Activated CD4-positive, alpha-beta memory T cell treated with anti-CD3 and anti-CD28 coated beads for 36 hours (primary cell): ENCODE data around the gene NELL2. TPM values are rescaled to one million over a fixed set of nuclear protein-coding genes. Genes with fewer than 3 reads are reported as not detected.

Source experiments
- CTCF ChIA-PET: fragments of 350-600 bp; sonication (Branson Sonifier 250); formaldehyde crosslinking; loops from one replicate; lab custom pipeline; 2021; ENCODE audit warnings: antibody characterized with exemption, inconsistent platforms; lab: Charles Lee
- POLR2A ChIA-PET: fragments of 350-600 bp; sonication (Branson Sonifier 250); formaldehyde crosslinking; loops from one replicate; lab custom pipeline; 2021; ENCODE audit warnings: antibody characterized with exemption; lab: Charles Lee
- DNase-seq: peaks from one replicate; pipeline ENCODE4 v3.0.0-alpha.2; 2020
- H3K27ac Mint-ChIP-seq: one replicate; pipeline ENCODE4 v1.8.0; 2021; ENCODE audit warnings: mixed read lengths
- H3K27me3 Mint-ChIP-seq: one replicate; pipeline ENCODE4 v1.8.0; 2021; ENCODE audit warnings: mixed read lengths
- H3K36me3 Mint-ChIP-seq: one replicate; pipeline ENCODE4 v1.8.0; 2021; ENCODE audit warnings: mixed read lengths
- H3K4me1 Mint-ChIP-seq: one replicate; pipeline ENCODE4 v1.8.0; 2021; ENCODE audit warnings: low read depth, mixed read lengths
- H3K4me3 Mint-ChIP-seq: one replicate; pipeline ENCODE4 v1.8.0; 2021; ENCODE audit warnings: mild to moderate bottlenecking, mixed read lengths
- H3K9me3 Mint-ChIP-seq: one replicate; pipeline ENCODE4 v1.8.0; 2021; ENCODE audit warnings: mixed read lengths
- intact Hi-C: fragments of 100-400 bp; cut with micrococcal nuclease; formaldehyde crosslinking; loops from one replicate; pipeline ENCODE4 v1.15.1; 2023
- total RNA-seq, 2 experiments: library from RNA; stranded (reverse); gene quantifications; one replicate each; pipeline ENCODE4 v1.2.3, GENCODE V29; 2021

NELL2 gene
- total RNA-seq, 2 experiments from 2014 or later = 40.5 to 43.5 TPM

DNA sequence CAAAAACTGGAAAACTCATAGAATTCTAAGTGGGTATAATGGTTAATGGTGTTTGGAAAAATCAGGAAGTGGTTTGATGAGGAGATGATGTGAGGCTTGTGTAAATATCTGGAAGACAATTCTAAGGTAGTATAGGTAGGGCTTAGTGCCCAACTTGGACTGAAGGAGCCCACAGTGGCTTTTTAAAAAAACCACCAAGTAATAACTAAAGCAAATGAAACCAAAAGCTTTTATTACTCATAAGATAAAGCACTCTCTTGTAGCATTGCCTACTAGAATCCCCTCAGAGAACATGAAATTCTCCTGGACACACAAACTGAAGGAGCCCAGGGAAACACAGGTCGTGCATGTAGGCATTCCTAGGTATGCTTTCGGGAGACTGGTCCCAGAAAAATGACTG lies 324.5 kb downstream of the NELL2 start:
- peaks cover 16% of the 10 kb centered on the region for H3K4me1 Mint-ChIP-seq
- ChIA-PET POLR2A (no interaction called here), CTCF (no interaction called here)
- peaks cover 6% of the 10 kb centered on the region for H3K36me3 Mint-ChIP-seq
- H3K4me3 Mint-ChIP-seq = no peak overlapping the region
- no peaks in the 10 kb centered on the region for H3K27me3 Mint-ChIP-seq
- intact Hi-C loops = no loop called here
- no peak for DNase-seq
- H3K27ac Mint-ChIP-seq = no peak overlapping the region
- H3K9me3 Mint-ChIP-seq = no peaks in the 10 kb centered on the region

DNA sequence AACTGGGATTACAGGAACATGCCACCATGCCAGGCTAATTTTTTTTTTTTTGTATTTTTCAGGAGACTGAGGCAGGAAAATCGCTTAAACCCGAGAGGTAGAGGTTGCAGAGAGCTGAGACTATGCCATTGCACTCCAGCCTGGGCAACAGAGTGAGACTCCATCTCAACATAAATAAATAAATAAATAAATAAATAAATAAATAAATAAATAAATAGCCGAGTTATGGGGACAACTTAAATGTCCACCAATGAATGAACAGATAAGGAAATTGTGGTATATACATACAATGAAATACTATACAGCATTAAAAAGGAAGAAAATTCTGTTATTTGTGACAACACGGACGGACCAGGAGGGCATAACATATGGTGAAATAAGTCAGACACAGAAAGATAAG lies 325.7 kb downstream of the NELL2 start:
- intact Hi-C loops = no loop called here
- no peak for DNase-seq
- no peaks in the 10 kb centered on the region for H3K9me3 Mint-ChIP-seq
- H3K36me3 Mint-ChIP-seq = peaks cover 6% of the 10 kb centered on the region
- no peaks in the 10 kb centered on the region for H3K27me3 Mint-ChIP-seq
- peaks cover 19% of the 10 kb centered on the region for H3K4me1 Mint-ChIP-seq
- no peak overlapping the region for H3K4me3 Mint-ChIP-seq
- ChIA-PET POLR2A (no interaction called here), CTCF (no interaction called here)
- H3K27ac Mint-ChIP-seq = no peak overlapping the region

DNA sequence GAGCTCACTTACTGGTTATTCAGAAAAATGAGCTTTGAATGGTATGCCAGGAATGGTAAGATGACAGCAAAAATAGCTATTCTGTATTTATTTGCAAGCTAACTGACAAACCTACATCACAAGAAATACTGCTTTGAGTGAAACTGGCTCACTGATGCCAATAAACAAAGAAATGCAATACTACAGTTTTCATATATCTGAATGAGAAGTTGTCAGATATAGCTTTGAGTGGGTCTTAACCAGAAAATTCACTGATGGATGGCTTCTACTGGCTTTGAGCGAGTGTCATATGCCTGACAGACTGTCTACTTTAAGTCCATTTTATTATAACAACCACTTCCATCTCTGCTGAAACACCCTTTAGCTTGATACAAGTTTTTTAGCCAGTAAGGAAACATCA lies 330.1 kb downstream of the NELL2 start:
- H3K27ac Mint-ChIP-seq = no peak overlapping the region
- intact Hi-C loops = no loop called here
- no peak for DNase-seq
- peaks cover 1% of the 10 kb centered on the region for H3K36me3 Mint-ChIP-seq
- no peaks in the 10 kb centered on the region for H3K9me3 Mint-ChIP-seq
- CTCF ChIA-PET = no interaction called here
- no peaks in the 10 kb centered on the region for H3K27me3 Mint-ChIP-seq
- H3K4me1 Mint-ChIP-seq = peaks cover 13% of the 10 kb centered on the region
- POLR2A ChIA-PET = no interaction called here
- H3K4me3 Mint-ChIP-seq = no peak overlapping the region

DNA sequence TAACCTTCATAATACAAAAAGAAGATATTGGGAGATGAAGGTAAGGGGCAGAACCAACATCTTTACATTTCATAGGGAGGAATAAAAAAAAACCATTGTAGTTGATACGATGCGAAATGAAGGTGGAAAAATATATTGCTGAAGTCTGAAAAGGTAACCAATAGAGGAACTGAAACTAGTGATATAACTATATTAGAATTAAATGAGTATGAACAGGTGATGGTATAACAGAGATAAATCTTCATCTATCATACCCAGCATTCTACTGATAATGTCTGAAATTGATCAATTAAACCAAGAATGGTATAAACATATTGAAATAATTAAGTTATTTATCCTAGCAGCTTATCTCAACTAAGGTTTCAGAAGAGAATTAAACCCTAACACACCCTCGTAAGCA lies 332.1 kb downstream of the NELL2 start:
- H3K27ac Mint-ChIP-seq = no peak overlapping the region
- CTCF ChIA-PET = no interaction called here
- H3K9me3 Mint-ChIP-seq = no peaks in the 10 kb centered on the region
- POLR2A ChIA-PET = no interaction called here
- H3K4me1 Mint-ChIP-seq = peaks cover 9% of the 10 kb centered on the region
- DNase-seq = no peak
- H3K4me3 Mint-ChIP-seq = no peak overlapping the region
- no peaks in the 10 kb centered on the region for H3K27me3 Mint-ChIP-seq
- intact Hi-C loops = no loop called here
- peaks cover 2% of the 10 kb centered on the region for H3K36me3 Mint-ChIP-seq

DNA sequence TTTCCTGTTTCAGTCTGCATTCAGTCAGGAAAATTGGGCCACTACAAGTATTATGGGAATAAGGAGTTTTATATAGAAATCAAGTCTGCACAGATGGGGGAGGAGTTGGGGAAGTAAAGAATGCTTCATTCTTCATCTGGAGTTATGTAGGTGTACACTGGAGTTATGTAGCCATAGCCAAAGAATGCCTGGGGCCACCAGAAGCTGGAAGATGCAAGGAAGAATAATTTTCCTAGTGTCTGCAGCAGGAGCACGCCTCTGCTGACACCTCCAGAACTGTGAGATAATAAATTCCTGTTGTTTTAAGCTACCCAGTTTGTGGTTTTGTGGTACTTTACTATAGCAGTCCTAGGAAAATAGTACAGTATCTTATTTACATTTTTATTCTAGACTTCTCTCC lies 333.4 kb downstream of the NELL2 start:
- DNase-seq = no peak
- Mint-ChIP-seq H3K27me3 (no peaks in the 10 kb centered on the region), H3K27ac (no peak overlapping the region), H3K9me3 (no peaks in the 10 kb centered on the region), H3K4me1 (peaks cover 5% of the 10 kb centered on the region), H3K4me3 (no peak overlapping the region), H3K36me3 (peaks cover 2% of the 10 kb centered on the region)
- ChIA-PET CTCF (no interaction called here), POLR2A (no interaction called here)
- intact Hi-C loops = no loop called here

- intact Hi-C loops = no loop called here
- H3K27ac Mint-ChIP-seq = no peak overlapping the region
- ChIA-PET CTCF (no interaction called here), POLR2A (no interaction called here)
- no peak for DNase-seq
- peaks cover 2% of the 10 kb centered on the region for H3K36me3 Mint-ChIP-seq
- H3K27me3 Mint-ChIP-seq = no peaks in the 10 kb centered on the region
- H3K4me3 Mint-ChIP-seq = no peak overlapping the region
- H3K4me1 Mint-ChIP-seq = no peaks in the 10 kb centered on the region
- H3K9me3 Mint-ChIP-seq = no peaks in the 10 kb centered on the region
Measured at GRCh38 chr12:44537354-44537753, 338.8 kb downstream of the NELL2 start.

GRCh38 chr12:44532940-44533339 lies 343.2 kb downstream of the NELL2 start:
- intact Hi-C loops = no loop called here
- no peaks in the 10 kb centered on the region for H3K36me3 Mint-ChIP-seq
- DNase-seq = no peak
- CTCF ChIA-PET = no interaction called here
- H3K4me1 Mint-ChIP-seq = no peaks in the 10 kb centered on the region
- POLR2A ChIA-PET = no interaction called here
- no peak overlapping the region for H3K4me3 Mint-ChIP-seq
- no peaks in the 10 kb centered on the region for H3K9me3 Mint-ChIP-seq
- no peaks in the 10 kb centered on the region for H3K27me3 Mint-ChIP-seq
- no peak overlapping the region for H3K27ac Mint-ChIP-seq

- intact Hi-C loops = no loop called here
- ChIA-PET CTCF (no interaction called here), POLR2A (no interaction called here)
- DNase-seq = no peak
- H3K27me3 Mint-ChIP-seq = no peaks in the 10 kb centered on the region
- no peak overlapping the region for H3K4me3 Mint-ChIP-seq
- no peaks in the 10 kb centered on the region for H3K9me3 Mint-ChIP-seq
- H3K4me1 Mint-ChIP-seq = no peaks in the 10 kb centered on the region
- peaks cover 1% of the 10 kb centered on the region for H3K36me3 Mint-ChIP-seq
- no peak overlapping the region for H3K27ac Mint-ChIP-seq
Measured at GRCh38 chr12:44531320-44531971, 344.7 kb downstream of the NELL2 start.

GRCh38 chr12:44526655-44527182 lies 349.4 kb downstream of the NELL2 start:
- Mint-ChIP-seq H3K4me3 (no peak overlapping the region), H3K27ac (no peak overlapping the region), H3K36me3 (peaks cover 9% of the 10 kb centered on the region), H3K9me3 (no peaks in the 10 kb centered on the region), H3K27me3 (no peaks in the 10 kb centered on the region), H3K4me1 (no peaks in the 10 kb centered on the region)
- CTCF ChIA-PET = interaction anchor here (1.0 kb wide), 1 partner anchor 422 kb away, joined by 3 read pairs; no protein-coding TSS in a partner anchor
- intact Hi-C loops = no loop called here
- POLR2A ChIA-PET = no interaction called here
- DNase-seq = no peak

- DNase-seq = no peak
- Mint-ChIP-seq H3K4me3 (no peak overlapping the region), H3K27ac (no peak overlapping the region), H3K9me3 (no peaks in the 10 kb centered on the region), H3K4me1 (no peaks in the 10 kb centered on the region), H3K36me3 (peaks cover 9% of the 10 kb centered on the region), H3K27me3 (no peaks in the 10 kb centered on the region)
- intact Hi-C loops = no loop called here
- POLR2A ChIA-PET = no interaction called here
- CTCF ChIA-PET = interaction anchor here (1.2 kb wide), 1 partner anchor 423 kb away, joined by 3 read pairs; no protein-coding TSS in a partner anchor
Measured at GRCh38 chr12:44525806-44526654, 350.1 kb downstream of the NELL2 start.

DNA sequence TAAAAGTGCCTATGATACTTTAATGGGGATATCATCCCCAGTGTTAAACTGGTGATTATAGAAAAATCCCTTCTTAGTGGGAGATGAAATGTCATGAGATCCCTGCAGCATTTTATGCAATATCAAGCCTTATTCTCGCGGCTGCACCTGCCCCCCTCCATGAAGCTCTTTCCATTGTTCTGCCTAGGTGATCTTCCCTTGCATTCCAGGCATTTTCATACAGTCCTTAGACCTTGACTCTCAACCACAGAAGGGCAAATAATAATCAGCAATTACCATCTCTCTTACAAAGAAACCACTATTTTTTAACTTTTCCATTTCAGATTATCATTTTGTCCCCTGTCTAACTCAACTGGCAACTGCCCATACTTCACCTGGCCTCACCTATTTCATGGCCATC lies 352.3 kb downstream of the NELL2 start:
- DNase-seq = no peak
- intact Hi-C loops = no loop called here
- H3K9me3 Mint-ChIP-seq = no peaks in the 10 kb centered on the region
- peaks cover 13% of the 10 kb centered on the region for H3K36me3 Mint-ChIP-seq
- ChIA-PET POLR2A (interaction anchor here (0.7 kb wide), 1 partner anchor 900 kb away, joined by 3 read pairs; no protein-coding TSS in a partner anchor), CTCF (no interaction called here)
- H3K27ac Mint-ChIP-seq = no peak overlapping the region
- no peaks in the 10 kb centered on the region for H3K27me3 Mint-ChIP-seq
- H3K4me3 Mint-ChIP-seq = no peak overlapping the region
- H3K4me1 Mint-ChIP-seq = no peaks in the 10 kb centered on the region

- Mint-ChIP-seq H3K4me3 (no peak overlapping the region), H3K4me1 (no peaks in the 10 kb centered on the region), H3K9me3 (no peaks in the 10 kb centered on the region), H3K27me3 (no peaks in the 10 kb centered on the region), H3K36me3 (peaks cover 13% of the 10 kb centered on the region), H3K27ac (no peak overlapping the region)
- no peak for DNase-seq
- CTCF ChIA-PET = no interaction called here
- POLR2A ChIA-PET = no interaction called here
- intact Hi-C loops = no loop called here
Measured at GRCh38 chr12:44521702-44522101, 354.4 kb downstream of the NELL2 start.
